GM12891 (cell line): ENCODE data around the gene SEC22C.

ENCODE experiments used
- PAX5 ChIP-seq: IDR thresholded peaks from 2 replicates; pipeline ENCODE4 v1.6.1; 2011; ENCODE audit warnings: low read length, moderate library complexity, mild to moderate bottlenecking; ENCODE audit not compliant: insufficient read depth, severe bottlenecking
- POLR2A ChIP-seq: IDR thresholded peaks from 2 replicates; pipeline ENCODE4 v1.6.1; 2011; ENCODE audit warnings: low read depth, low read length, control low read depth
- POLR2AphosphoS5 ChIP-seq: IDR thresholded peaks from 2 replicates; pipeline ENCODE4 v1.6.1; 2011; ENCODE audit warnings: low read depth, low read length, control low read depth
- POU2F2 ChIP-seq: IDR thresholded peaks from 2 replicates; pipeline ENCODE4 v1.6.1; 2011; ENCODE audit warnings: low read depth, mild to moderate bottlenecking, control low read depth, low read length, moderate library complexity
- SPI1 ChIP-seq: IDR thresholded peaks from 2 replicates; pipeline ENCODE4 v1.6.1; 2011; ENCODE audit warnings: low read depth, low read length, control low read depth
- TAF1 ChIP-seq: IDR thresholded peaks from 2 replicates; pipeline ENCODE4 v1.6.1; 2011; ENCODE audit warnings: low read depth, low read length, control low read depth

GRCh38 chr3:42516443-42516842, 65.3 kb downstream of the SEC22C start:
- no peak for TF ChIP-seq POLR2A
- no peak for TF ChIP-seq POU2F2
- no peak for TF ChIP-seq PAX5
- TF ChIP-seq SPI1, result no peak
- no peak for TF ChIP-seq POLR2AphosphoS5
- TF ChIP-seq TAF1, result no peak
